OCI-LY3 (cell line): ENCODE data around the gene HBZ.
"Not testable (repeated sequence)": the region's sequence is repeated elsewhere in the genome, so short reads cannot be mapped to it uniquely, and the experiment has no call there.

Source experiments
- H2AFZ ChIP-seq: fragments of 200-600, 300-600 bp; shearing (Covaris generic); 2 replicates; pipeline ENCODE4 v1.6.0; 2014; ENCODE audit warnings: antibody characterized with exemption, low read depth, low read length
- H3K27ac ChIP-seq: fragments of 200-600, 300-600 bp; sonication (generic); 2 replicates; pipeline ENCODE4 v1.5.1; 2014; ENCODE audit warnings: mild to moderate bottlenecking, low read length, moderate library complexity, mixed read lengths
- H3K27me3 ChIP-seq: fragments of 200-600, 300-600 bp; sonication (generic); 2 replicates; pipeline ENCODE4 v1.6.1; 2014; ENCODE audit warnings: low read depth, low read length, mixed read lengths
- H3K36me3 ChIP-seq: fragments of 200-600, 300-600 bp; sonication (generic); replicated peaks from 2 replicates; pipeline ENCODE3; 2014; ENCODE audit warnings: low read depth, low read length, mixed read lengths
- H3K4me1 ChIP-seq: fragments of 300-600, 200-600 bp; sonication (generic); 2 replicates; pipeline ENCODE4 v1.6.1; 2014; ENCODE audit warnings: low read length, mixed read lengths
- H3K4me2 ChIP-seq: fragments of 200-600, 300-600 bp; sonication (generic); 2 replicates; pipeline ENCODE4 v1.6.1; 2014; ENCODE audit warnings: low read length, mixed read lengths
- H3K4me3 ChIP-seq: fragments of 300-600, 200-600 bp; sonication (generic); 2 replicates; pipeline ENCODE4 v1.5.1; 2014; ENCODE audit warnings: antibody characterized with exemption, mild to moderate bottlenecking, low read length, moderate library complexity
- H3K79me2 ChIP-seq: fragments of 300-600, 200-600 bp; shearing (Covaris generic); 2 replicates; pipeline ENCODE4 v1.6.1; 2014; ENCODE audit warnings: mild to moderate bottlenecking, low read length, mixed read lengths
- H3K9ac ChIP-seq: fragments of 300-600, 200-600 bp; shearing (Covaris generic); 2 replicates; pipeline ENCODE4 v1.6.0; 2014; ENCODE audit warnings: mild to moderate bottlenecking, low read length, moderate library complexity
- H3K9me3 ChIP-seq: fragments of 200-600, 300-600 bp; shearing (Covaris generic); 2 replicates; pipeline ENCODE4 v1.6.1; 2014; ENCODE audit warnings: low read length, mixed read lengths; ENCODE audit not compliant: insufficient read depth
- H4K20me1 ChIP-seq: fragments of 200-600, 300-600 bp; sonication (generic); 2 replicates; pipeline ENCODE4 v1.6.1; 2016; ENCODE audit warnings: low read length, mixed read lengths; ENCODE audit not compliant: insufficient read depth
- EZH2phosphoT487 ChIP-seq: fragments of 200-600 bp; shearing (Covaris generic); IDR thresholded peaks from 2 replicates; pipeline ENCODE4 v1.6.1; 2018; ENCODE audit warnings: antibody characterized with exemption, mixed run types, low read depth
- TF ChIP-seq, protein P1 (sequence below): fragments of 200-600, 300-600 bp; sonication (generic); IDR thresholded peaks from 2 replicates; pipeline ENCODE4 v1.5.1; 2014; ENCODE audit warnings: antibody characterized with exemption, low read length, low read depth

Gene HBZ

GRCh38 chr16:173211-173854 lies 20.9 kb downstream of the HBZ start:
- not testable (repeated sequence) for H3K4me3 ChIP-seq, H2AFZ ChIP-seq, H3K4me2 ChIP-seq, H3K36me3 ChIP-seq, H3K4me1 ChIP-seq, H3K9ac ChIP-seq, H3K9me3 ChIP-seq, H3K27me3 ChIP-seq, H3K27ac ChIP-seq, H3K79me2 ChIP-seq, H4K20me1 ChIP-seq

DNA sequence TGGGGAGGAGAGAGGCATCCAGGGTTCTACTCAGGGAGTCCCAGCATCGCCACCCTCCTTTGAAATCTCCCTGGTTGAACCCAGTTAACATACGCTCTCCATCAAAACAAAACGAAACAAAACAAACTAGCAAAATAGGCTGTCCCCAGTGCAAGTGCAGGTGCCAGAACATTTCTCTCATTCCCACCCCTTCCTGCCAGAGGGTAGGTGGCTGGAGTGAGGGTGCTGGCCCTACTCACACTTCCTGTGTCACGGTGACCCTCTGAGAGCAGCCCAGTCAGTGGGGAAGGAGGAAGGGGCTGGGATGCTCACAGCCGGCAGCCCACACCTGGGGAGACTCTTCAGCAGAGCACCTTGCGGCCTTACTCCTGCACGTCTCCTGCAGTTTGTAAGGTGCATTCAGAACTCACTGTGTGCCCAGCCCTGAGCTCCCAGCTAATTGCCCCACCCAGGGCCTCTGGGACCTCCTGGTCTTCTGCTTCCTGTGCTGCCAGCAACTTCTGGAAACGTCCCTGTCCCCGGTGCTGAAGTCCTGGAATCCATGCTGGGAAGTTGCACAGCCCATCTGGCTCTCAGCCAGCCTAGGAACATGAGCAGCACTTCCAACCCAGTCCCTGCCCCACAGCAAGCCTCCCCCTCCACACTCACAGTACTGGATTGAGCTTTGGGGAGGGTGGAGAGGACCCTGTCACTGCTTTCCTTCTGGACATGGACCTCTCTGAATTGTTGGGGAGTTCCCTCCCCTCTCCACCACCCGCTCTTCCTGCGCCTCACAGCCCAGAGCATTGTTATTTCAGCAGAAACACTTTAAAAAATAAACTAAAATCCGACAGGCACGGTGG lies 21.7 kb downstream of the HBZ start:
- H3K9ac ChIP-seq, H2AFZ ChIP-seq, H3K4me1 ChIP-seq, H3K79me2 ChIP-seq, H3K27ac ChIP-seq, H3K4me3 ChIP-seq, H3K9me3 ChIP-seq, H4K20me1 ChIP-seq, H3K4me2 ChIP-seq, H3K36me3 ChIP-seq, H3K27me3 ChIP-seq: not testable (repeated sequence)

DNA sequence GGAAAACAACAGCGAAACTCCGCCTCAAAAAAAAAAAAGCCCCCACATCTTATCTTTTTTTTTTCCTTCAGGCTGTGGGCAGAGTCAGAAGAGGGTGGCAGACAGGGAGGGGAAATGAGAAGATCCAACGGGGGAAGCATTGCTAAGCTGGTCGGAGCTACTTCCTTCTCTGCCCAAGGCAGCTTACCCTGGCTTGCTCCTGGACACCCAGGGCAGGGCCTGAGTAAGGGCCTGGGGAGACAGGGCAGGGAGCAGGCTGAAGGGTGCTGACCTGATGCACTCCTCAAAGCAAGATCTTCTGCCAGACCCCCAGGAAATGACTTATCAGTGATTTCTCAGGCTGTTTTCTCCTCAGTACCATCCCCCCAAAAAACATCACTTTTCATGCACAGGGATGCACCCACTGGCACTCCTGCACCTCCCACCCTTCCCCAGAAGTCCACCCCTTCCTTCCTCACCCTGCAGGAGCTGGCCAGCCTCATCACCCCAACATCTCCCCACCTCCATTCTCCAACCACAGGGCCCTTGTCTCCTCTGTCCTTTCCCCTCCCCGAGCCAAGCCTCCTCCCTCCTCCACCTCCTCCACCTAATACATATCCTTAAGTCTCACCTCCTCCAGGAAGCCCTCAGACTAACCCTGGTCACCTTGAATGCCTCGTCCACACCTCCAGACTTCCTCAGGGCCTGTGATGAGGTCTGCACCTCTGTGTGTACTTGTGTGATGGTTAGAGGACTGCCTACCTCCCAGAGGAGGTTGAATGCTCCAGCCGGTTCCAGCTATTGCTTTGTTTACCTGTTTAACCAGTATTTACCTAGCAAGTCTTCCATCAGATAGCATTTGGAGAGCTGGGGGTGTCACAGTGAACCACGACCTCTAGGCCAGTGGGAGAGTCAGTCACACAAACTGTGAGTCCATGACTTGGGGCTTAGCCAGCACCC lies 22.8 kb downstream of the HBZ start:
- Histone ChIP-seq H3K4me1 (no peaks in the 10 kb centered on the region), H3K4me3 (no peak overlapping the region), H3K36me3 (no peaks in the 10 kb centered on the region), H3K79me2 (no peaks in the 10 kb centered on the region), H3K27ac (no peak overlapping the region), H3K4me2 (no peak overlapping the region), H2AFZ (no peak overlapping the region), H3K9ac (no peak overlapping the region), H3K9me3 (no peaks in the 10 kb centered on the region), H3K27me3 (no peaks in the 10 kb centered on the region), H4K20me1 (no peaks in the 10 kb centered on the region)
- TF ChIP-seq, protein P1, sequence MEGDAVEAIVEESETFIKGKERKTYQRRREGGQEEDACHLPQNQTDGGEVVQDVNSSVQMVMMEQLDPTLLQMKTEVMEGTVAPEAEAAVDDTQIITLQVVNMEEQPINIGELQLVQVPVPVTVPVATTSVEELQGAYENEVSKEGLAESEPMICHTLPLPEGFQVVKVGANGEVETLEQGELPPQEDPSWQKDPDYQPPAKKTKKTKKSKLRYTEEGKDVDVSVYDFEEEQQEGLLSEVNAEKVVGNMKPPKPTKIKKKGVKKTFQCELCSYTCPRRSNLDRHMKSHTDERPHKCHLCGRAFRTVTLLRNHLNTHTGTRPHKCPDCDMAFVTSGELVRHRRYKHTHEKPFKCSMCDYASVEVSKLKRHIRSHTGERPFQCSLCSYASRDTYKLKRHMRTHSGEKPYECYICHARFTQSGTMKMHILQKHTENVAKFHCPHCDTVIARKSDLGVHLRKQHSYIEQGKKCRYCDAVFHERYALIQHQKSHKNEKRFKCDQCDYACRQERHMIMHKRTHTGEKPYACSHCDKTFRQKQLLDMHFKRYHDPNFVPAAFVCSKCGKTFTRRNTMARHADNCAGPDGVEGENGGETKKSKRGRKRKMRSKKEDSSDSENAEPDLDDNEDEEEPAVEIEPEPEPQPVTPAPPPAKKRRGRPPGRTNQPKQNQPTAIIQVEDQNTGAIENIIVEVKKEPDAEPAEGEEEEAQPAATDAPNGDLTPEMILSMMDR, result no peak
- TF ChIP-seq EZH2phosphoT487, result no peak

DNA sequence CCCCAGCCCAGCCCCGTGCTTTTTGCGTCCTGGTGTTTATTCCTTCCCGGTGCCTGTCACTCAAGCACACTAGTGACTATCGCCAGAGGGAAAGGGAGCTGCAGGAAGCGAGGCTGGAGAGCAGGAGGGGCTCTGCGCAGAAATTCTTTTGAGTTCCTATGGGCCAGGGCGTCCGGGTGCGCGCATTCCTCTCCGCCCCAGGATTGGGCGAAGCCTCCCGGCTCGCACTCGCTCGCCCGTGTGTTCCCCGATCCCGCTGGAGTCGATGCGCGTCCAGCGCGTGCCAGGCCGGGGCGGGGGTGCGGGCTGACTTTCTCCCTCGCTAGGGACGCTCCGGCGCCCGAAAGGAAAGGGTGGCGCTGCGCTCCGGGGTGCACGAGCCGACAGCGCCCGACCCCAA lies 23.6 kb downstream of the HBZ start:
- not testable (repeated sequence) for H3K4me2 ChIP-seq, H3K36me3 ChIP-seq, H3K79me2 ChIP-seq, H3K9ac ChIP-seq, H3K9me3 ChIP-seq, H3K27me3 ChIP-seq, H2AFZ ChIP-seq, H3K27ac ChIP-seq, H3K4me1 ChIP-seq, H3K4me3 ChIP-seq, H4K20me1 ChIP-seq

DNA sequence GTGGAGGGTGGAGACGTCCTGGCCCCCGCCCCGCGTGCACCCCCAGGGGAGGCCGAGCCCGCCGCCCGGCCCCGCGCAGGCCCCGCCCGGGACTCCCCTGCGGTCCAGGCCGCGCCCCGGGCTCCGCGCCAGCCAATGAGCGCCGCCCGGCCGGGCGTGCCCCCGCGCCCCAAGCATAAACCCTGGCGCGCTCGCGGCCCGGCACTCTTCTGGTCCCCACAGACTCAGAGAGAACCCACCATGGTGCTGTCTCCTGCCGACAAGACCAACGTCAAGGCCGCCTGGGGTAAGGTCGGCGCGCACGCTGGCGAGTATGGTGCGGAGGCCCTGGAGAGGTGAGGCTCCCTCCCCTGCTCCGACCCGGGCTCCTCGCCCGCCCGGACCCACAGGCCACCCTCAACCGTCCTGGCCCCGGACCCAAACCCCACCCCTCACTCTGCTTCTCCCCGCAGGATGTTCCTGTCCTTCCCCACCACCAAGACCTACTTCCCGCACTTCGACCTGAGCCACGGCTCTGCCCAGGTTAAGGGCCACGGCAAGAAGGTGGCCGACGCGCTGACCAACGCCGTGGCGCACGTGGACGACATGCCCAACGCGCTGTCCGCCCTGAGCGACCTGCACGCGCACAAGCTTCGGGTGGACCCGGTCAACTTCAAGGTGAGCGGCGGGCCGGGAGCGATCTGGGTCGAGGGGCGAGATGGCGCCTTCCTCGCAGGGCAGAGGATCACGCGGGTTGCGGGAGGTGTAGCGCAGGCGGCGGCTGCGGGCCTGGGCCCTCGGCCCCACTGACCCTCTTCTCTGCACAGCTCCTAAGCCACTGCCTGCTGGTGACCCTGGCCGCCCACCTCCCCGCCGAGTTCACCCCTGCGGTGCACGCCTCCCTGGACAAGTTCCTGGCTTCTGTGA lies 24.3 kb downstream of the HBZ start, which contains the start of gene HBA1:
HBA1 (plus strand) TSS at position 204 of the 906 bp plus-strand sequence; CDS start at position 241, 37 bp downstream.
- not testable (repeated sequence) for H3K27me3 ChIP-seq, H3K27ac ChIP-seq, H3K36me3 ChIP-seq

More for the DNA sequence above, 24.3 kb downstream of the HBZ start, which contains the start of gene HBA1:
- H3K9me3 ChIP-seq, H2AFZ ChIP-seq, H3K9ac ChIP-seq, H3K4me3 ChIP-seq, H3K4me2 ChIP-seq, H4K20me1 ChIP-seq, H3K4me1 ChIP-seq, H3K79me2 ChIP-seq: not testable (repeated sequence)
